NK-92 (cell line): ENCODE results near the gene HVCN1.
"Not testable (repeated sequence)": the region's sequence is repeated elsewhere in the genome, so short reads cannot be mapped to it uniquely, and the experiment has no call there.

Experiments
- DNase-seq: peaks from one replicate; lab custom pipeline; 2025; ENCODE audit not compliant: unreplicated experiment; lab: John Stamatoyannopoulos, UW

Gene HVCN1

DNA sequence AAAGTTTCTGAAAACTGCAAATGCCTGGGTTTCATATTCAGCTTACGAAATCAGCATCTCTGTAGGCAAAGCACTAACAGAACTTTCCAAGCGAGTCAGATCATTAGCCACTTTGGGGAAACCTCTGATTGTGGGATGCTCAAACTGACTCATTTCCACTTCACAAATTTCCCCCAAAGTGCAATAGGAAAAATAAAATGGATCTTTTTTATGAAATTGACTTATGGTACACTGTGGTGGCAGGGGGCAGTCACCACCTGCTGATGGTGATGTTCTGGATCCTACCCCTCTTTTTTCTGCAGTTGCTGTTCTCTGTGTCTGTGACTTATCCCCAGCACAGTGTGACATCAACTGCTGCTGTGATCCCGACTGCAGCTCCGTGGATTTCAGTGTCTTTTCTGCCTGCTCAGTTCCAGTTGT, 69.4 kb downstream of the HVCN1 start:
- DNase-seq = no peak

- no peak for DNase-seq
Observed at GRCh38 chr12:110616471-110617115, 72.3 kb downstream of the HVCN1 start.

DNA sequence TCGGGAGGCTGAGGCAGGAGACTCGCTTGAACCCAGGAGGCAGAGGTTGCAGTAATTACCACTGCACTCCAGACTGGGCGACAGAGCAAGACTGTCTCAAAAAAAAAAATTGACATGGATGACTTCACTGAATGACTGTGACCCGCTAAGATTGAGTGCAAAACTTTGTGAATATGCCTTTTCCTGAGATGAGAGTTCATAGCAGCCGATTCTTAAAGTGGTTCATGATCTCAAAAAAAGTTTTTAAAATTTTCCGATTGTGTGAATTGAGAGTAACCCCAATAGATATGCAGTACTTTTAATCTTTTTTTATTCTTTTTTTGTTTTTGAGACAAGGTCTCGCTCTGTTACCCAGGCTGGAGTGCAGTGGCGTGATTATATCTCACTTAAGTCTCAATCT, 73.7 kb downstream of the HVCN1 start:
- DNase-seq = no peak

DNA sequence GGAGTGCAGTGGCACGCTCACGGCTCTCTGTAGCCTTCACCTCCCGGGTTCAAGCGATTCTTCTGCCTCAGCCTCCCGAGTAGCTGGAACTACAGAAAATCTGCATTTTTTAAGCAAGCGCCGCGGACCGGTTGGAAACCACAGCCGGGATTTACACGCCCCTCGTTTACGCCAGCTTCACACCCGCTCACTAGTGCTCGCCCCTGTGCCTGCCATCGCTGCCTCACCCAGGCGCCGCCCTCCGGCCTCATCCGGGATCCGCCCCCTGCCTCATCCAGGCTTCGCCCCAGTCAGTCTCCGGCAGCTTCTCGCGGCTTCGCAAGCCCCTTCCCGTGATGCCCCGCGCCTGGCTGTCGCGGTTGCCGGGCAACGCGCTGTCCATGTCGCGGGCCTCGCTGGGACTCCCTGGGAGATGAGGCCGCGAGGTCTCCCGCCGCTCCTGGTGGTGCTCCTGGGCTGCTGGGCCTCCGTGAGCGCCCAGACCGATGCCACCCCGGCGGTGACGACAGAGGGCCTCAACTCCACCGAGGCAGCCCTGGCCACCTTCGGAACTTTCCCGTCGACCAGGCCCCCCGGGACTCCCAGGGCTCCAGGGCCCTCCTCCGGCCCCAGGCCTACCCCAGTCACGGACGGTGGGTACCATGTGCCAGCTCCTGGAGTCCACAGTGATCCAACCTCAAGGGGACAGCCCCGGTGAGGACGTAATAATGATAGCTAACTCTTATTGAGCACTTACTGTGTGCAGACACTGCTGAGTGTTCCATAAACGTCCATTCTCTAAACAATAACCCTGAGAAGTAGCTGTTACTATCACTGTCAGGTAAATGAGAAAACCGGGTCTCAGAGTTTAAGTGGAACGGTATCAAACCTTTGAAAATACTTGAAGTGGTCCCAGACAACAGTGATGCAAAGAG, 74.9 kb downstream of the HVCN1 start, which contains the start of gene TCTN1:
TCTN1 (plus strand) TSS at position 359 of the 914 bp plus-strand sequence; CDS start at position 413, 54 bp downstream.
- DNase-seq = peak; percentile 69

DNA sequence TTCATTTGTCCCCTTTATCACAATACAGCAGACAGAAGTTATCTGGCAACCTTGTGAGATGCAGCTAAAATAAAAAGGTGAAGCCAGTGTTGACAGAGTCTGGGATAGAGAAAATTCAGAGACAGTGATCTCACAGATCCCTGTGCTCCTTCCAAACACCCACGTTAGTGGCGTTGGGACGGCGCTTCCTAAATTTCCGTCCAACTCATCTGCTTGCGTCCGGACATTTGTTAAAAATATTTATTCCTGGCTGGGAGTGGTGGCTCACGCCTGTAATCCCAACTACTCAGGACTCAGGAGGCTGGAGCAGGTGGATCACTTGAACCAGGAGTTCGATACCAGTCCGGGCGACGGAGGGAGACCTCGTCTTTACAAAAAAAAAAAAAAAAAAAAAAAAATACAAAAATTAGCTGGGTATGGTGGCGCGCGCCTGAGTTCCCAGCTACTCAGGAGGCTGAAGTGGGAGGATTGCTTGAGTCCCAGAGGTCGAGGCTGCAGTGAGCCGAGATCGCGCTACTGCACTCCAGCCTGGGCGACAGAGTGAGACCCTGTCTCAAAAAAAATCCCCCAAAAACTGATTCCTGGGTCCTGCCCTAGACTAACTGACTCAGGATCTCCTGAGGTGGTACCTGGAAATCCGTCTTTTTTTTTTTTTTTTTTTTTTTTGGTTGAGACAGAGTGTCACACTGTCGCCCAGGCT, 75.7 kb downstream of the HVCN1 start:
- no peak for DNase-seq

- DNase-seq = no peak
Observed at GRCh38 chr12:110606253-110606611, 82.7 kb downstream of the HVCN1 start.

GRCh38 chr12:110602085-110602814, 86.7 kb downstream of the HVCN1 start:
- DNase-seq = not testable (repeated sequence)

GRCh38 chr12:110600254-110600653, 88.7 kb downstream of the HVCN1 start:
- DNase-seq = no peak

GRCh38 chr12:110599334-110599733, 89.6 kb downstream of the HVCN1 start:
- DNase-seq = no peak
